ENCODE data around the gene RAB40C.

GRCh38 chr16:620700-621525 is 31.0 kb downstream of the RAB40C start:
- no peak for TF ChIP-seq CTCF (IDR thresholded peaks at IDR 0.05)
- no peak for TF ChIP-seq POLR2A (IDR thresholded peaks at IDR 0.05)

Measured in lower leg skin (tissue), 3 donors.